HepG2 (cell line): Measurements from ENCODE around the gene M1AP. TPM values are rescaled to one million over a fixed set of nuclear protein-coding genes. Genes with fewer than 3 reads are reported as not detected.
A peak's percentile ranks its signal among the peaks of the same experiment; 100 is the strongest.

ENCODE experiments used
- ASH2L ChIP-seq: fragments of 300-600, 200-600 bp; sonication (generic); IDR thresholded peaks from 2 replicates; pipeline ENCODE4 v1.7.0; 2017; ENCODE audit warnings: low read depth, mild to moderate bottlenecking, moderate library complexity, mixed read lengths, low read length; ENCODE audit not compliant: insufficient read length
- ATF7-NPFF ChIP-seq: sonication (generic); formaldehyde crosslinking; IDR thresholded peaks from 2 replicates; pipeline ENCODE4 v1.8.1; 2023; ENCODE audit warnings: mild to moderate bottlenecking, low read depth, missing genetic modification reagents, moderate library complexity
- DMAP1 ChIP-seq: IDR thresholded peaks from 2 replicates; pipeline ENCODE4 v1.6.1; 2016
- HDAC6 ChIP-seq: fragments of 200-600 bp; sonication (generic); IDR thresholded peaks from 2 replicates; pipeline ENCODE4 v1.7.0; 2017; ENCODE audit warnings: mild to moderate bottlenecking, antibody characterized with exemption, low read length, low read depth
- KLF12 ChIP-seq: sonication (generic); formaldehyde crosslinking; IDR thresholded peaks from 2 replicates; pipeline ENCODE4 v1.4.0; 2020; ENCODE audit warnings: missing genetic modification reagents, borderline replicate concordance
- KLF16 ChIP-seq, 2 experiments: sonication (generic) in 1 of 2; formaldehyde crosslinking in 1 of 2; IDR thresholded peaks; 2 replicates each; pipeline versions ENCODE4 v1.6.1 to v1.8.0; 2016 to 2023; ENCODE audit warnings: missing genetic modification reagents in 2 of 2, missing compliant biosample characterization in 1 of 2
- MTA1 ChIP-seq: sonication (generic); formaldehyde crosslinking; IDR thresholded peaks from 2 replicates; pipeline ENCODE4 v1.4.0; 2020; ENCODE audit warnings: missing genetic modification reagents, mild to moderate bottlenecking, borderline replicate concordance
- PAWR ChIP-seq: sonication (generic); formaldehyde crosslinking; IDR thresholded peaks from 2 replicates; pipeline ENCODE4 v1.4.0; 2020; ENCODE audit warnings: missing genetic modification reagents, mild to moderate bottlenecking, borderline replicate concordance
- POLR2A ChIP-seq, 2 experiments: IDR thresholded peaks; 2 replicates each; pipeline ENCODE4 v1.6.1; 2011; ENCODE audit warnings: low read depth in 2 of 2, low read length in 2 of 2, mild to moderate bottlenecking in 1 of 2, moderate library complexity in 1 of 2; ENCODE audit not compliant: insufficient read depth in 1 of 2
- RBM39 ChIP-seq: fragments of 200-400 bp; formaldehyde crosslinking; IDR thresholded peaks from one replicate; pipeline ENCODE4 v1.6.1; 2018; ENCODE audit warnings: antibody characterized with exemption, mild to moderate bottlenecking, low read depth, low read length; ENCODE audit not compliant: poor library complexity, severe bottlenecking
- SOX13 ChIP-seq, 3 experiments: fragments of 450-650 bp in 1 of 3; sonication (generic) in 1 of 3; formaldehyde crosslinking in 1 of 3; IDR thresholded peaks in 2 of 3; conservative IDR thresholded peaks in 1 of 3; 2 replicates each; pipeline versions ENCODE4 v1.5.0 to v1.6.1; 2016 to 2020; ENCODE audit warnings: antibody characterized with exemption in 1 of 3, mild to moderate bottlenecking in 1 of 3, missing compliant biosample characterization in 1 of 3, missing genetic modification reagents in 1 of 3, moderate library complexity in 1 of 3
- YY1 ChIP-seq: IDR thresholded peaks from 2 replicates; pipeline ENCODE4 v1.6.1; 2011; ENCODE audit warnings: low read length, low read depth, moderate library complexity, mild to moderate bottlenecking; ENCODE audit not compliant: insufficient read depth, insufficient replicate concordance
- ZNF33A ChIP-seq: sonication (generic); formaldehyde crosslinking; IDR thresholded peaks from 2 replicates; pipeline ENCODE4 v1.5.1; 2020; ENCODE audit warnings: missing genetic modification reagents, mild to moderate bottlenecking, moderate library complexity, borderline replicate concordance
- polyA plus RNA-seq, 8 experiments: library from polyadenylated mRNA; depleted of rRNA in 3 of 8; stranded (reverse) in 7 of 8; unstranded in 1 of 8; fragments of >200 nt; fragmentation: Illumina TruSeq in 4 of 8; extraction: Trizol in 4 of 8; gene quantifications; 2 replicates each; pipeline versions ENCODE4 v1.2.1 to v1.2.3, GENCODE V29; 2011 to 2016; ENCODE audit warnings: low read depth in 4 of 8, missing spikeins in 1 of 8, mixed read lengths in 1 of 8; ENCODE audit not compliant: insufficient read depth in 1 of 8
- total RNA-seq, 5 experiments: library from RNA; depleted of rRNA; stranded (reverse); fragments of >200 nt; fragmentation: Illumina TruSeq; extraction: Trizol; gene quantifications; 2 replicates each; pipeline ENCODE4 v1.2.3, GENCODE V29; 2016; ENCODE audit warnings: low read depth in 1 of 5
- TF ChIP-seq, protein P1 (sequence below): sonication (generic); formaldehyde crosslinking; IDR thresholded peaks from 2 replicates; pipeline ENCODE4 v1.4.0; 2020; ENCODE audit warnings: missing genetic modification reagents, borderline replicate concordance
- TF ChIP-seq, protein P2 (sequence below), 2 experiments: sonication (generic) in 1 of 2; formaldehyde crosslinking in 1 of 2; IDR thresholded peaks; 2 replicates each; pipeline versions ENCODE4 v1.4.0 to v1.6.1; 2018 to 2020; ENCODE audit warnings: missing genetic modification reagents in 2 of 2, borderline replicate concordance in 1 of 2, low read depth in 1 of 2, mild to moderate bottlenecking in 1 of 2, missing biosample characterization in 1 of 2
- TF ChIP-seq, protein P3 (sequence below): sonication (generic); formaldehyde crosslinking; IDR thresholded peaks from 2 replicates; pipeline ENCODE4 v1.5.1; 2020; ENCODE audit warnings: mild to moderate bottlenecking, missing genetic modification reagents, moderate library complexity

Gene M1AP
- total and polyA plus RNA-seq, 2 of the 13 experiments (the other 11 are each of a cell fraction or from before 2014, with no cell fraction given): not detected

DNA sequence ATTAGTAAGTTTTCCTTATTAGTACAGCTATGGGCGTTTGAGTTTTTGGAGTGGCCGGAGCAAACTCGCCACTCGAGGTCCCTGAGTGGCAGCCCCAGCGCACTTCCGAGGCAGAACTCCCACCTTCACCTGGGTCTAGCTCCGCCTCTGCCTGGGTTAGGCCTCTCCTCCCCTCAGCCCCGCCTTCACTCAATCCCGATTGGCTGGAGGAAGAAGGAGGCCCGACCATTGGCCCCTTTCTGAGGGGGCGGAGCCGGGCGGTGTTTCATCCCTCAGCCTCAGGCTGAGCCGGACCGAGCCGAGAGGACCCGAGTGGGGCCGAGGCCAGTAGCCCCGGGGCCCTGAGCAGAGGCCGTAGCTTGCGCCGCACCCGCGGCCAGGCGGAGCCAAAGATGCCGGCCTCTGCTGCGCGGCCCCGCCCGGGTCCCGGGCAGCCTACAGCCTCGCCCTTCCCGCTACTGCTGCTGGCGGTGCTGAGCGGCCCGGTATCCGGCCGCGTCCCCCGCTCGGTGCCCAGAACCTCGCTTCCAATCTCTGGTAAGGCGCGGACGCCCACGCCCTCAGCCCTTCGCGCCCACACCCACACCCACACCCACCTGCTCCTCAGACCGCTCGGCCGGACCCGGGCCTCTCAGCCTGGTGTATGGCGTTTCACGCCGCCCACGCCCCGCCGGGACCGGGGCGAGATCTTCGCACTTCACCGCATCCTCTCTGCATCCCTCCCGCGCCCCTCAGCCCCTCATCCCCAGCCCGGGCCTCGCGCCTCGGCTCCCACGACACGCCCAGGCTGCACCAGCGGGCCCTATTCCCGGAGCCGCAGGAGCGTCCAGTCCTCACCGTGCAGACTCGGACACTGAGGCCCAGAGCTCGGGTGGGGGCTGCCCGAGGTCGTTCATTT lies 6.1 kb upstream of the M1AP start, which contains the start of gene SEMA4F (continued):
- TF ChIP-seq HDAC6 (no peak), KLF16 (CRISPR knock-in tag; IDR thresholded peaks at IDR 0.05) (peak in 1 of 2 experiments; percentile 77; a peak in 1 of 4 replicates), RBM39 (peak; percentile 63), ATF7-NPFF (CRISPR knock-in tag) (peak; percentile 62), MTA1 (CRISPR knock-in tag) (peak; percentile 63; the same call in 1 of the 2 replicates), YY1 (peak; percentile 67), POLR2A (IDR thresholded peaks at IDR 0.05; ENCODE audit: insufficient read depth in 1 of 2, low read depth in 2 of 2, low read length in 2 of 2) (peak; percentile 28 to 90; a peak in 3 of 4 replicates), PAWR (CRISPR knock-in tag) (0 out of 2 replicates have a peak, but pooled peaks have one; percentile 23), ASH2L (peak; percentile 67), DMAP1 (CRISPR knock-in tag) (0 out of 2 replicates have a peak, but pooled peaks have one; percentile 16), ZNF33A (CRISPR knock-in tag) (0 out of 2 replicates have a peak, but pooled peaks have one; percentile 76), KLF12 (CRISPR knock-in tag) (peak; percentile 64; the same call in 1 of the 2 replicates), SOX13 (IDR thresholded peaks at IDR 0.05) (peak; percentile 21; the same call in 1 of the 2 replicates), SOX13 (CRISPR knock-in tag; conservative IDR thresholded peaks at IDR 0.05 in 1 of 2, IDR thresholded peaks at IDR 0.05 in 1 of 2) (no peak)
- TF ChIP-seq, protein P1, sequence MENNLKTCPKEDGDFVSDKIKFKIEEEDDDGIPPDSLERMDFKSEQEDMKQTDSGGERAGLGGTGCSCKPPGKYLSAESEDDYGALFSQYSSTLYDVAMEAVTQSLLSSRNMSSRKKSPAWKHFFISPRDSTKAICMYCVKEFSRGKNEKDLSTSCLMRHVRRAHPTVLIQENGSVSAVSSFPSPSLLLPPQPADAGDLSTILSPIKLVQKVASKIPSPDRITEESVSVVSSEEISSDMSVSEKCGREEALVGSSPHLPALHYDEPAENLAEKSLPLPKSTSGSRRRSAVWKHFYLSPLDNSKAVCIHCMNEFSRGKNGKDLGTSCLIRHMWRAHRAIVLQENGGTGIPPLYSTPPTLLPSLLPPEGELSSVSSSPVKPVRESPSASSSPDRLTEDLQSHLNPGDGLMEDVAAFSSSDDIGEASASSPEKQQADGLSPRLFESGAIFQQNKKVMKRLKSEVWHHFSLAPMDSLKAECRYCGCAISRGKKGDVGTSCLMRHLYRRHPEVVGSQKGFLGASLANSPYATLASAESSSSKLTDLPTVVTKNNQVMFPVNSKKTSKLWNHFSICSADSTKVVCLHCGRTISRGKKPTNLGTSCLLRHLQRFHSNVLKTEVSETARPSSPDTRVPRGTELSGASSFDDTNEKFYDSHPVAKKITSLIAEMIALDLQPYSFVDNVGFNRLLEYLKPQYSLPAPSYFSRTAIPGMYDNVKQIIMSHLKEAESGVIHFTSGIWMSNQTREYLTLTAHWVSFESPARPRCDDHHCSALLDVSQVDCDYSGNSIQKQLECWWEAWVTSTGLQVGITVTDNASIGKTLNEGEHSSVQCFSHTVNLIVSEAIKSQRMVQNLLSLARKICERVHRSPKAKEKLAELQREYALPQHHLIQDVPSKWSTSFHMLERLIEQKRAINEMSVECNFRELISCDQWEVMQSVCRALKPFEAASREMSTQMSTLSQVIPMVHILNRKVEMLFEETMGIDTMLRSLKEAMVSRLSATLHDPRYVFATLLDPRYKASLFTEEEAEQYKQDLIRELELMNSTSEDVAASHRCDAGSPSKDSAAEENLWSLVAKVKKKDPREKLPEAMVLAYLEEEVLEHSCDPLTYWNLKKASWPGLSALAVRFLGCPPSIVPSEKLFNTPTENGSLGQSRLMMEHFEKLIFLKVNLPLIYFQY (CRISPR knock-in tag): peak; percentile 38; the same call in 1 of the 2 replicates
- TF ChIP-seq, protein P2, sequence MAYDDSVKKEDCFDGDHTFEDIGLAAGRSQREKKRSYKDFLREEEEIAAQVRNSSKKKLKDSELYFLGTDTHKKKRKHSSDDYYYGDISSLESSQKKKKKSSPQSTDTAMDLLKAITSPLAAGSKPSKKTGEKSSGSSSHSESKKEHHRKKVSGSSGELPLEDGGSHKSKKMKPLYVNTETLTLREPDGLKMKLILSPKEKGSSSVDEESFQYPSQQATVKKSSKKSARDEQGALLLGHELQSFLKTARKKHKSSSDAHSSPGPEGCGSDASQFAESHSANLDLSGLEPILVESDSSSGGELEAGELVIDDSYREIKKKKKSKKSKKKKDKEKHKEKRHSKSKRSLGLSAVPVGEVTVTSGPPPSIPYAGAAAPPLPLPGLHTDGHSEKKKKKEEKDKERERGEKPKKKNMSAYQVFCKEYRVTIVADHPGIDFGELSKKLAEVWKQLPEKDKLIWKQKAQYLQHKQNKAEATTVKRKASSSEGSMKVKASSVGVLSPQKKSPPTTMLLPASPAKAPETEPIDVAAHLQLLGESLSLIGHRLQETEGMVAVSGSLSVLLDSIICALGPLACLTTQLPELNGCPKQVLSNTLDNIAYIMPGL (CRISPR knock-in tag; IDR thresholded peaks at IDR 0.05; ENCODE audit: borderline replicate concordance in 1 of 2, low read depth in 1 of 2): peak in 1 of 2 experiments; percentile 8; a peak in 1 of 4 replicates
- TF ChIP-seq, protein P3, sequence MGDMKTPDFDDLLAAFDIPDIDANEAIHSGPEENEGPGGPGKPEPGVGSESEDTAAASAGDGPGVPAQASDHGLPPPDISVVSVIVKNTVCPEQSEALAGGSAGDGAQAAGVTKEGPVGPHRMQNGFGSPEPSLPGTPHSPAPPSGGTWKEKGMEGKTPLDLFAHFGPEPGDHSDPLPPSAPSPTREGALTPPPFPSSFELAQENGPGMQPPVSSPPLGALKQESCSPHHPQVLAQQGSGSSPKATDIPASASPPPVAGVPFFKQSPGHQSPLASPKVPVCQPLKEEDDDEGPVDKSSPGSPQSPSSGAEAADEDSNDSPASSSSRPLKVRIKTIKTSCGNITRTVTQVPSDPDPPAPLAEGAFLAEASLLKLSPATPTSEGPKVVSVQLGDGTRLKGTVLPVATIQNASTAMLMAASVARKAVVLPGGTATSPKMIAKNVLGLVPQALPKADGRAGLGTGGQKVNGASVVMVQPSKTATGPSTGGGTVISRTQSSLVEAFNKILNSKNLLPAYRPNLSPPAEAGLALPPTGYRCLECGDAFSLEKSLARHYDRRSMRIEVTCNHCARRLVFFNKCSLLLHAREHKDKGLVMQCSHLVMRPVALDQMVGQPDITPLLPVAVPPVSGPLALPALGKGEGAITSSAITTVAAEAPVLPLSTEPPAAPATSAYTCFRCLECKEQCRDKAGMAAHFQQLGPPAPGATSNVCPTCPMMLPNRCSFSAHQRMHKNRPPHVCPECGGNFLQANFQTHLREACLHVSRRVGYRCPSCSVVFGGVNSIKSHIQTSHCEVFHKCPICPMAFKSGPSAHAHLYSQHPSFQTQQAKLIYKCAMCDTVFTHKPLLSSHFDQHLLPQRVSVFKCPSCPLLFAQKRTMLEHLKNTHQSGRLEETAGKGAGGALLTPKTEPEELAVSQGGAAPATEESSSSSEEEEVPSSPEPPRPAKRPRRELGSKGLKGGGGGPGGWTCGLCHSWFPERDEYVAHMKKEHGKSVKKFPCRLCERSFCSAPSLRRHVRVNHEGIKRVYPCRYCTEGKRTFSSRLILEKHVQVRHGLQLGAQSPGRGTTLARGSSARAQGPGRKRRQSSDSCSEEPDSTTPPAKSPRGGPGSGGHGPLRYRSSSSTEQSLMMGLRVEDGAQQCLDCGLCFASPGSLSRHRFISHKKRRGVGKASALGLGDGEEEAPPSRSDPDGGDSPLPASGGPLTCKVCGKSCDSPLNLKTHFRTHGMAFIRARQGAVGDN (CRISPR knock-in tag): peak; percentile 91
